AG10803 (cell line): Measurements from ENCODE around the gene CCDC127.
"Not testable (repeated sequence)": the region's sequence is repeated elsewhere in the genome, so short reads cannot be mapped to it uniquely, and the experiment has no call there.

Source experiments
- DNase-seq: peaks from one replicate; pipeline ENCODE4 v3.0.0; 2010; ENCODE audit warnings: low read depth
- H3K4me3 ChIP-seq: 2 replicates; pipeline ENCODE4 v1.5.1; 2011; ENCODE audit warnings: mild to moderate bottlenecking, low read length, control low read depth
- TF ChIP-seq, protein P1 (sequence below): conservative IDR thresholded peaks from 2 replicates; pipeline ENCODE4 v1.5.1; 2011; ENCODE audit warnings: mild to moderate bottlenecking, low read length, control low read depth, inconsistent platforms

The CCDC127 gene

DNA sequence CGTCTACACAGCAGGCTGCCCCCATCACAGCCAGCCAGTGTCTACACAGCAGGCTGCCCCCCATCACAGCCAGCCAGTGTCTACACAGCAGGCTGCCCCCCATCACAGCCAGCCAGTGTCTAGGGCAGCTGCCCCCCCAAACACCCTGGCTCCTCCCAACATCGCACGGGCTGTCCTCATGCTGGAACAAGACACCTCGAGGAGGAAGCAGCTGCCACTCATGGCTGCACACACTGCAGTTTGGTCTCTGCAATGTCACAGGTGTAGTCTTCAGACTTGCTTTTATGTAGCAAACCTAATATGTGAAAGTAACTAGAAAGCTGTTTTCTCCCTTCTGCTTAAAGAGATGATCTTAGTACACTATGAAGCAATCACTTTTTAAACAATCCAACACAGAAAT, 17.0 kb downstream of the CCDC127 start:
- TF ChIP-seq, protein P1, sequence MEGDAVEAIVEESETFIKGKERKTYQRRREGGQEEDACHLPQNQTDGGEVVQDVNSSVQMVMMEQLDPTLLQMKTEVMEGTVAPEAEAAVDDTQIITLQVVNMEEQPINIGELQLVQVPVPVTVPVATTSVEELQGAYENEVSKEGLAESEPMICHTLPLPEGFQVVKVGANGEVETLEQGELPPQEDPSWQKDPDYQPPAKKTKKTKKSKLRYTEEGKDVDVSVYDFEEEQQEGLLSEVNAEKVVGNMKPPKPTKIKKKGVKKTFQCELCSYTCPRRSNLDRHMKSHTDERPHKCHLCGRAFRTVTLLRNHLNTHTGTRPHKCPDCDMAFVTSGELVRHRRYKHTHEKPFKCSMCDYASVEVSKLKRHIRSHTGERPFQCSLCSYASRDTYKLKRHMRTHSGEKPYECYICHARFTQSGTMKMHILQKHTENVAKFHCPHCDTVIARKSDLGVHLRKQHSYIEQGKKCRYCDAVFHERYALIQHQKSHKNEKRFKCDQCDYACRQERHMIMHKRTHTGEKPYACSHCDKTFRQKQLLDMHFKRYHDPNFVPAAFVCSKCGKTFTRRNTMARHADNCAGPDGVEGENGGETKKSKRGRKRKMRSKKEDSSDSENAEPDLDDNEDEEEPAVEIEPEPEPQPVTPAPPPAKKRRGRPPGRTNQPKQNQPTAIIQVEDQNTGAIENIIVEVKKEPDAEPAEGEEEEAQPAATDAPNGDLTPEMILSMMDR, result no peak
- DNase-seq, result no peak
- H3K4me3 ChIP-seq, result no peak overlapping the region

DNA sequence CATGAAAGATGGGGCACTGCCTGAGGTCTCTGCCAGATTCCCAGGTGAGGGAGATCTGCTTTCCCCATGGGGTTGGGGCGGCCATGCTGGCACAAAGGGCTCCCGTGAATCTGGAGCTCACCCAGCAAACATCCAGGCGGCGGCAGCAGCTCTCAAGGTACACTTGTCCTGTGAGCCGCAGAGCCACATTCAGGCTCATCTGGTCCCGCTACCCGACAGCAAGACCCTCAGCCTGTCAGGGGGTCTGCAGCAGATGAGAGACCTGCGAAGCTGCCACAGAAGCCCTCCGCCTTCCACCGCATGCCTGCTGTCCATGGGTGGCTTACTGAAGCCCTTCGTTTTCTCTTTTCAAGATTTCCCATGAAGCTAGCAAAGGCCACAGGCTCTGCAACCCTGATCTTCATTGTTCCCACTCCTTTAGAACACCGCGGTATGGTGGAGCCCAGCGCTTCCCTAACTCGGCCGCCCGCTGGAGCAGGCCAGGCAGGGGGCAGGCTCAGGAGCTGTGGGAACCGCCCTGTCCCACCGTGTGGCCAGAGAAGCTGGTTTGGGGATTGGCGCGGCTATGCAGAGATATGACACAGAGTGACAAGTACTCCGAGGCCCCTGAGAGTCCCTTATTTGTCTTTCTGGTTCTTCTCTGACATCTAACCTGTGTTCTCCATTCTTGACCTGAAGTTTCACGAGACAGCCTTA, 17.9 kb downstream of the CCDC127 start:
- no peak overlapping the region for H3K4me3 ChIP-seq
- TF ChIP-seq, protein P1, result no peak
- DNase-seq, result no peak

DNA sequence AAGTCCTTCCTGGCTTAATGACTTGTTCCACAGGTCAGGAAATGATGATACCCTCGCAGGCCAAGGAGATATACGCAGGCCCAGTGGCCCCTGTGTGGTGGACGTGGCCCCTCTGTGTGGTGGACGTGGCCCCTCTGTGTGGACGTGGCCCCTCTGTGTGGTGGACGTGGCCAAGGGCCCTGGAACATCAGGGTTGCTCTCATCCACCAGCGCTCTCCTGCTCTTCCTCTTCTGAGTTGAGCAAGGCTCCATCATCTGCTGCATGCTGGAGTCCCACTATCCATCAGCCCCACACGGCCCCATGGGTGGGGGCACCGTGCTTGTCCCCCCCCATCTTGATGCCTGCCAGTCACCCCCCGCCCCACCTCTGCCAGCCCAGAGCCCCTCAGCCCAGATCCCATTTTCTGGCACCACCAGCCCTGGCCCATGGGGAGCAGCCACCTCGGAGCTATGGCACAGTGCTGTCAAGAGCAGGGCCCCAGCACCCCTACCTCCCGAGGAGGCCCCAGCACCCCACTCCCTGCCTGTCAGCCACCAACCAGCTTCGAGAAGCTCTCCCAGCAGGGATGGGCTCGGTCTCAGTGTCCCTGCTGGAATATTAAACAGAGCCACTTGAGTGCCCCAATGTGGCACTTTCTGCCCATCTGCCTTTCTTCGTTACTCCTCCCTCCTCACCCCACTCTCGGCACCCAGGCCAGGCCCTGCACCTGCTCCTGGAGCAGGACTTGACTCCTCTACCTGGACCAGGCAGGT, 18.6 kb downstream of the CCDC127 start:
- DNase-seq, result no peak
- TF ChIP-seq, protein P1, result no peak
- H3K4me3 ChIP-seq, result no peak overlapping the region

DNA sequence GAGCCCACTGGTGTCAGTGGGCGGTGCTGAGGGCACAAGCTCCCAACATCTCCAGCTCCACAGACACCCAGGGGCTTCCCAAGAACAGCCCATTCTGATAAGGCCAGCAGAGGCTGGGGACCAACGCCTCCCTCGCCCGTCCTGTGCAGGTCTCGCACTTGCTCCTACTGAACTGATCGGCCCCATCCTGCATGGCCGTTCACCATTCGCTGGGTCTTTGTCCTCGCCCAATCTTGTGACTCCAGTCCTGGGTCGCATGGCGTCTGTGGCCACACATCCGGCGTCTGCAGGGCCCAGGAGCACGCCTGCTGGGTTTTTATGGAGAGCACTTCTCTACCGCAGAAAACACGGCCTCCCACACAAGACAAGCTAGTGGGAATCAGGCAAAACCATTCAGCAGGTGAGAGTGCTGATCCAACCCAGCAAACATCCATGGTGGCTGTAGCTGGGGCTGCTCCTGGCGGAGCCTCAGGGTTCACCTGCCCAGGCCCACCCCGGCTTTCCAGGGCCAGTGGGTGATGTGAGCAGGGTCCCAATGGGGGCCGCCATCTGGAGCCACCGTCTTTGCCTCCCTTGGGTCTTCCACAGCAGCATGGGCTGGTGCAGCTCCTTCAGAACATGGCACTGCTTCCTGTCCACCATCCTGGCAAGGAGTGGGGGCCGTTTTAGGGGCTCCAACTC, 19.3 kb downstream of the CCDC127 start:
- TF ChIP-seq, protein P1, result no peak
- no peak overlapping the region for H3K4me3 ChIP-seq
- DNase-seq, result no peak

DNA sequence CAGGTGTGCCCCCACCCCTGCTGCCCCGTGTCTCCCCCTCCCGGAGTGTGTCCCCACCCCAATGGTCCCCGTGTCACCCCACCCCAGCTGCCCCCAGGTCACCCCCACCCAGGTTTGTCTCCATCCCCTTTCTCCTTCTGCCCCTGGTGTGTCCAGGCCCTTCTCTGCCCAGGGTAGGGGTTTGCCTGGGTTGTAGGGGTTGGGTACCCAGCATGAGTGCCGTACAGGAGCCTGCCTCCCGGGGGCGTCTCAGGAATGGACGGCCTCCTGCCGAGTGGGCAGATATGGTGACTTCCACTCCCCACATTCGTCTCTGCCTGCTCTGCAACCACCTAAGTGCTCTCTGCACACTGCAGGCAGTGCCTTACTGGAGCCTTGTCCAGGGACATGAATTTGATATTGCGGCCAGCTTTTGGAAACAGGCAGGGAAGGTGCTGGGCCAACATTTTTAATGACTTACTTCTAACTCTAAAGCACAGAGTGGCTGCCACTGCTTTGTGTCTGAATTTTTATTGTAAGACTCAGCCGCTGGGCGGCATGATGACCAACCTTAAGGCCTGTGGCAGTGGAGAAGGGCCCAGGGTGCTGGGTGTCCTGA, 20.0 kb downstream of the CCDC127 start:
- H3K4me3 ChIP-seq, result no peak overlapping the region
- TF ChIP-seq, protein P1, result no peak
- no peak for DNase-seq

DNA sequence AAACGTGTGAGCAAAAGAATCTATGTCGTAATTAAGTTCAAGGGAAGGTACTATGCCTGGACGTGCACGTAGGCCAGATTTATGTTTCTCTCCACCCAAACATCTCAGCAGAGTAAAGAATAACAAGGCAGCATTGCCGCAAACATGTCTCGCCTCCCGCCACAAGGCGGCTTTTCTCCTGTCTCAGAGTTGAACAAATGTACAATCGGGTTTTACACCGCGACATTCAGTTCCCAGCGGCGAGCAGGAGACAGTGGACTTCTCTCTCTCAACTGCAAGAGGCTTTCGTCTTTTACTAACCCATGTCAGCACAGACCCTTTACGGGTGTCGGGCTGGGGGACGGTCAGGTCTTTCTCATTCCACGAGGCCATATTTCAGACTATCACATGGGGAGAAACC, 20.9 kb downstream of the CCDC127 start:
- not testable (repeated sequence) for H3K4me3 ChIP-seq, DNase-seq

DNA sequence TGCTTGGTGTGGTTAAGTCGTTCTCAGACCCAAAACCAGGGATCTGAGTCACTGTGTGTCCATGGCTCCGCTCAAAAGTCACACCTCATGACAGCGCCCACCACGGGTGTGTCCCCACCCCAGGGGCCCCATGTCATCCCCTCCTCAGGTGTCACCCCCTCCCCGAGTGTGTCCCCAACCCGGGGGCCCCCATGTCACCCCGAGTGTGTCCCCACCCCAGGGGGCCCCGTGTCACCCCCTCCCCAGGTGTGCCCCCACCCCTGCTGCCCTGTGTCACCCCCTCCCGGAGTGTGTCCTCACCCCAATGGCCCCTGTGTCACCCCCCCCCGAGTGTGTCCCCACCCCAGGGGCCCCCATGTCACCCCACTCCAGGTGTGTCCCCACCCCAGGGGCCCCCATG, 21.6 kb downstream of the CCDC127 start:
- no peak for DNase-seq
- TF ChIP-seq, protein P1, result no peak
- H3K4me3 ChIP-seq, result no peak overlapping the region
